Kidney (tissue), 14 donors: ENCODE data around the gene DPCD. TPM values are rescaled to one million over a fixed set of nuclear protein-coding genes. Genes with fewer than 3 reads are reported as not detected.

ENCODE experiments used
- DNase-seq, 5 donors: peaks; one replicate each; pipeline ENCODE4 v3.0.0-alpha.2; 2013 to 2020
- FAIRE-seq: peaks from 2 replicates; lab custom pipeline; 2012; peaks lifted over from hg19 to GRCh38; lab: Jason Lieb, UNC
- H3K27ac ChIP-seq, 2 donors: one replicate each; pipeline ENCODE4 v1.7.0; 2013; ENCODE audit warnings: low read depth in 2 of 2, low read length in 2 of 2, inconsistent platforms in 1 of 2
- H3K27me3 ChIP-seq: one replicate; pipeline ENCODE4 v1.7.1; 2013; ENCODE audit warnings: low read length, inconsistent platforms; ENCODE audit not compliant: control insufficient read depth, insufficient read depth
- H3K36me3 ChIP-seq, 3 donors: one replicate each; pipeline versions ENCODE4 v1.7.0 to v1.7.1; 2013; ENCODE audit warnings: low read length in 3 of 3, control low read depth in 1 of 3, inconsistent platforms in 1 of 3; ENCODE audit not compliant: insufficient read depth in 3 of 3, control insufficient read depth in 2 of 3
- H3K4me1 ChIP-seq, 3 donors: one replicate each; pipeline versions ENCODE4 v1.7.0 to v1.7.1; 2013; ENCODE audit warnings: low read length in 3 of 3, inconsistent platforms in 1 of 3, low read depth in 1 of 3; ENCODE audit not compliant: control insufficient read depth in 2 of 3, insufficient read depth in 2 of 3
- H3K4me3 ChIP-seq, 3 donors: one replicate each; pipeline versions ENCODE4 v1.7.0 to v1.8.1; 2013; ENCODE audit warnings: low read length in 3 of 3, control low read depth in 1 of 3, inconsistent platforms in 1 of 3
- H3K9ac ChIP-seq, 3 donors: one replicate each; pipeline versions ENCODE4 v1.7.0 to v1.7.1; 2013; ENCODE audit warnings: low read length in 3 of 3, control low read depth in 1 of 3, inconsistent platforms in 1 of 3
- H3K9me3 ChIP-seq, 3 donors: one replicate each; pipeline versions ENCODE4 v1.7.0 to v1.7.1; 2013; ENCODE audit warnings: low read length in 3 of 3, control low read depth in 1 of 3, inconsistent platforms in 1 of 3; ENCODE audit not compliant: control insufficient read depth in 2 of 3, insufficient read depth in 1 of 3
- CTCF ChIP-seq: IDR thresholded peaks from 3 replicates; pipeline ENCODE4 v1.5.1; 2012; ENCODE audit warnings: mild to moderate bottlenecking, moderate library complexity, borderline replicate concordance; ENCODE audit not compliant: insufficient read depth; ENCODE audit errors: extremely low read depth
- intact Hi-C: fragments of 100-400 bp; cut with DNase I; formaldehyde crosslinking; loops from one replicate; pipeline ENCODE4 v1.11.1; 2022
- polyA plus RNA-seq: library from polyadenylated mRNA; stranded (reverse); fragments of 350-450 nt; fragmentation: Illumina TruSeq; extraction: RNeasy Lipid Tissue Mini Kit (QIAGEN cat#74804); gene quantifications from one replicate; pipeline ENCODE4 v1.2.3, GENCODE V29; 2014; ENCODE audit warnings: low read depth, low replicate concordance; ENCODE audit not compliant: insufficient read depth
- total RNA-seq: library from RNA; stranded (reverse); fragmentation: NEBNext Ultra II Directional; extraction: Animal tissue kit (Norgen Biotek cat#: 25700); gene quantifications from one replicate; pipeline ENCODE4 v1.2.1, GENCODE V29; 2021
- donor health status: control.
- donor health status: control.
- donor health status: control.
- donor health status: control.
- donor health status: control.
- donor health status: DM: yes; HTN: yes; CAD: no.
- donor health status: Normal renal cell carcinoma (clear cell type).

Gene DPCD
- total and polyA plus RNA-seq, 2 donors from 2014 or later = 26.4 to 63.1 TPM

- FAIRE-seq (no peak), DNase-seq (peak in 1 of 5 donors; percentile 41)
- H3K9me3 ChIP-seq = no peaks in the 10 kb centered on the region
- peaks cover 4% of the 10 kb centered on the region for H3K27me3 ChIP-seq
- TF ChIP-seq CTCF = no peak
- no peak overlapping the region for H3K27ac ChIP-seq
- peaks cover 0 to 1% (median 0%) of the 10 kb centered on the region in 3 donors for H3K4me1 ChIP-seq
- intact Hi-C loops = loop anchor here (10.0 kb wide), 1 partner anchor 346 kb away; no protein-coding TSS in a partner anchor
- no peak overlapping the region for H3K4me3 ChIP-seq
- H3K36me3 ChIP-seq = no peaks in the 10 kb centered on the region
- no peak overlapping the region for H3K9ac ChIP-seq
Observed at GRCh38 chr10:101561068-101561915, 26.8 kb upstream of the DPCD start.

- Histone ChIP-seq H3K4me1 (peaks cover 0 to 7% (median 0%) of the 10 kb centered on the region in 3 donors), H3K4me3 (no peak overlapping the region), H3K27ac (no peak overlapping the region), H3K27me3 (peaks cover 4% of the 10 kb centered on the region), H3K36me3 (no peaks in the 10 kb centered on the region), H3K9me3 (no peaks in the 10 kb centered on the region), H3K9ac (no peak overlapping the region)
- no peak for TF ChIP-seq CTCF
- FAIRE-seq (no peak), DNase-seq (peak in 1 of 5 donors; percentile 54)
- intact Hi-C loops = loop anchor here (10.0 kb wide), 1 partner anchor 347 kb away; no protein-coding TSS in a partner anchor
Observed at GRCh38 chr10:101562231-101562630, 25.9 kb upstream of the DPCD start.

GRCh38 chr10:101563007-101563406 lies 25.1 kb upstream of the DPCD start:
- no peak for TF ChIP-seq CTCF
- peaks cover 4% of the 10 kb centered on the region for H3K27me3 ChIP-seq
- DNase-seq (peak in 1 of 5 donors; percentile 3), FAIRE-seq (no peak)
- H3K9ac ChIP-seq = no peak overlapping the region
- intact Hi-C loops = loop anchor here (10.0 kb wide), 1 partner anchor 348 kb away; no protein-coding TSS in a partner anchor
- no peak overlapping the region for H3K4me3 ChIP-seq
- no peak overlapping the region for H3K27ac ChIP-seq
- no peaks in the 10 kb centered on the region for H3K36me3 ChIP-seq
- H3K9me3 ChIP-seq = no peaks in the 10 kb centered on the region
- H3K4me1 ChIP-seq = peaks cover 0 to 7% (median 0%) of the 10 kb centered on the region in 3 donors
